K562 (cell line): ENCODE data around the gene DCTN2. TPM values are rescaled to one million over a fixed set of nuclear protein-coding genes. Genes with fewer than 3 reads are reported as not detected.

Experiments used
- ATAC-seq: fragments of 200-7000 bp; cut with Tn5 transposase; 3 replicates; pipeline ENCODE4 v1.9.1; 2020; ENCODE audit warnings: moderate library complexity
- BruUV-seq: library from RNA; stranded (reverse); fragments of 400-500 nt; replicated peaks from 2 replicates; lab custom pipeline; 2021; lab: Mats Ljungman, UMichigan
- CTCF ChIA-PET: fragments of 300-600 bp; formaldehyde crosslinking; extraction: SDS; loops from one replicate; lab custom pipeline; 2021; ENCODE audit warnings: low intra/inter-chr PET ratio; lab: Yijun Ruan, JAX
- POLR2A ChIA-PET: fragments of 300-600, 350-650 bp; sonication (Branson Sonifier 250); formaldehyde crosslinking; extraction: SDS; loops from one replicate; lab custom pipeline; 2021; ENCODE audit warnings: antibody characterized with exemption, inconsistent platforms; lab: Yijun Ruan, JAX
- DNase-seq, 4 experiments: peaks; one replicate each; pipeline versions ENCODE4 v3.0.0 to v3.0.0-alpha.2; 2011 to 2018; ENCODE audit warnings: low spot score in 3 of 4, mixed read lengths in 3 of 4; ENCODE audit errors: extremely low read depth in 1 of 4
- FAIRE-seq: peaks from 2 replicates; lab custom pipeline; 2011; peaks lifted over from hg19 to GRCh38; lab: Jason Lieb, UNC
- H2AFZ ChIP-seq: 2 replicates; pipeline ENCODE4 v1.6.0; 2011; ENCODE audit warnings: low read depth, low read length, control low read depth, inconsistent platforms
- H3K27ac ChIP-seq: fragments of 200-600 bp; 3 replicates; pipeline ENCODE4 v1.8.0; 2011; ENCODE audit warnings: low read depth, mild to moderate bottlenecking, control low read depth, inconsistent platforms, low read length, moderate library complexity, mixed read lengths; ENCODE audit errors: extremely low read depth
- H3K27me3 ChIP-seq, 2 experiments: fragments of 300-600 bp in 1 of 2; 2 replicates in 1 of 2; 3 replicates in 1 of 2; pipeline versions ENCODE4 v1.6.0 to v1.8.0; 2011; ENCODE audit warnings: inconsistent platforms in 2 of 2, low read length in 2 of 2, mild to moderate bottlenecking in 1 of 2, mixed read lengths in 1 of 2, moderate library complexity in 1 of 2; ENCODE audit not compliant: control insufficient read depth in 2 of 2, insufficient read depth in 2 of 2
- H3K36me3 ChIP-seq: fragments of 300-600 bp; 3 replicates; pipeline ENCODE4 v1.8.0; 2011; ENCODE audit warnings: mild to moderate bottlenecking, low read length, inconsistent platforms; ENCODE audit not compliant: control insufficient read depth, insufficient read depth
- H3K4me1 ChIP-seq, 2 experiments: fragments of 200-600 bp in 1 of 2; replicated peaks in 1 of 2; 2 replicates in 1 of 2; 3 replicates in 1 of 2; pipeline versions ENCODE4 v1.5.1 to v1.8.0; 2011; ENCODE audit warnings: inconsistent platforms in 2 of 2, low read length in 2 of 2, mild to moderate bottlenecking in 1 of 2, mixed read lengths in 1 of 2, moderate library complexity in 1 of 2; ENCODE audit not compliant: control insufficient read depth in 2 of 2, insufficient read depth in 2 of 2
- H3K4me2 ChIP-seq: 2 replicates; pipeline ENCODE4 v1.6.1; 2011; ENCODE audit warnings: low read length, control low read depth, inconsistent platforms, mixed read lengths; ENCODE audit not compliant: insufficient read depth
- H3K4me3 ChIP-seq: fragments of 200-600 bp; sonication (generic), shearing (Covaris generic); 2 replicates; pipeline ENCODE4 v1.5.1; 2016; ENCODE audit warnings: control low read depth, inconsistent platforms
- H3K79me2 ChIP-seq: fragments of 200-600 bp; 3 replicates; pipeline ENCODE4 v1.8.0; 2011; ENCODE audit warnings: low read length, inconsistent platforms; ENCODE audit not compliant: control insufficient read depth, insufficient read depth
- H3K9ac ChIP-seq, 2 experiments: 2 replicates each; pipeline versions ENCODE4 v1.6.0 to v1.6.1; 2011; ENCODE audit warnings: low read depth in 2 of 2, low read length in 2 of 2, control low read depth in 1 of 2, inconsistent platforms in 1 of 2, mild to moderate bottlenecking in 1 of 2, mixed read lengths in 1 of 2; ENCODE audit not compliant: insufficient read depth in 1 of 2
- H3K9me1 ChIP-seq: one replicate; pipeline ENCODE4 v1.6.0; 2011; ENCODE audit warnings: inconsistent platforms, mild to moderate bottlenecking, low read length, moderate library complexity; ENCODE audit not compliant: control insufficient read depth, insufficient read depth
- H3K9me3 ChIP-seq: replicated peaks from 2 replicates; pipeline ENCODE4 v1.5.1; 2011; ENCODE audit warnings: low read depth, low read length, inconsistent platforms; ENCODE audit not compliant: control insufficient read depth, insufficient read depth
- H4K20me1 ChIP-seq: replicated peaks from 2 replicates; pipeline ENCODE4 v1.6.1; 2011; ENCODE audit warnings: low read length, inconsistent platforms, mixed read lengths; ENCODE audit not compliant: control insufficient read depth, insufficient read depth
- CGGBP1 ChIP-seq: fragments of 250-450 bp; sonication (Bioruptor Pico); IDR thresholded peaks from 2 replicates; pipeline ENCODE4 v1.9.0; 2021; ENCODE audit warnings: mild to moderate bottlenecking
- ELK1 ChIP-seq: sonication (generic); formaldehyde crosslinking; IDR thresholded peaks from 2 replicates; pipeline ENCODE4 v1.8.1; 2022; ENCODE audit warnings: missing genetic modification reagents
- FOXA3 ChIP-seq, 2 experiments: fragments of 450-650 bp in 1 of 2; sonication (generic) in 1 of 2; formaldehyde crosslinking; IDR thresholded peaks in 1 of 2; conservative IDR thresholded peaks in 1 of 2; 2 replicates each; pipeline versions ENCODE4 v1.4.0 to v1.8.0; 2020 to 2022; ENCODE audit warnings: mild to moderate bottlenecking in 2 of 2, missing genetic modification reagents in 1 of 2
- FOXM1 ChIP-seq, 2 experiments: fragments of 450-650 bp in 1 of 2; sonication (generic) in 1 of 2; formaldehyde crosslinking in 1 of 2; IDR thresholded peaks; 2 replicates each; pipeline versions ENCODE4 v1.6.1 to v1.9.0; 2017 to 2022; ENCODE audit warnings: low read depth in 2 of 2, mild to moderate bottlenecking in 2 of 2, missing genetic modification reagents in 1 of 2, moderate library complexity in 1 of 2
- LCOR ChIP-seq: sonication (generic); formaldehyde crosslinking; IDR thresholded peaks from 2 replicates; pipeline ENCODE4 v1.8.0; 2022; ENCODE audit warnings: mild to moderate bottlenecking, missing genetic modification reagents
- NFIC ChIP-seq: fragments of 450-650 bp; IDR thresholded peaks from 2 replicates; pipeline ENCODE4 v1.6.1; 2017; ENCODE audit warnings: mild to moderate bottlenecking, inconsistent platforms
- NFYB ChIP-seq: IDR thresholded peaks from 2 replicates; pipeline ENCODE4 v1.6.1; 2011; ENCODE audit warnings: mild to moderate bottlenecking, moderate library complexity; ENCODE audit not compliant: insufficient read length; ENCODE audit errors: extremely low read depth
- NUFIP1 ChIP-seq: fragments of 450-650 bp; IDR thresholded peaks from 2 replicates; pipeline ENCODE4 v1.6.1; 2018; ENCODE audit not compliant: partially characterized antibody
- POLR2A ChIP-seq: fragments of 450-650 bp; conservative IDR thresholded peaks from 2 replicates; pipeline ENCODE4 v1.6.1; 2016
- POLR2AphosphoS2 ChIP-seq: IDR thresholded peaks from 2 replicates; pipeline ENCODE4 v1.6.1; 2012; ENCODE audit warnings: low read length, improper control_type of control experiment
- POLR2B ChIP-seq: fragments of 450-650 bp; IDR thresholded peaks from 2 replicates; pipeline ENCODE4 v1.6.1; 2018; ENCODE audit warnings: low read depth; ENCODE audit not compliant: partially characterized antibody
- RBFOX2 ChIP-seq: fragments of 200-400 bp; formaldehyde crosslinking; IDR thresholded peaks from 2 replicates; pipeline ENCODE4 v1.6.1; 2017; ENCODE audit warnings: low read depth, mild to moderate bottlenecking, low read length, moderate library complexity
- SMAD1 ChIP-seq: fragments of 150-350 bp; IDR thresholded peaks from 2 replicates; pipeline ENCODE4 v1.6.1; 2014; ENCODE audit warnings: low read length, low read depth; ENCODE audit not compliant: partially characterized antibody
- TEAD2 ChIP-seq: fragments of 450-650 bp; IDR thresholded peaks from 2 replicates; pipeline ENCODE4 v1.6.1; 2016; ENCODE audit warnings: missing genetic modification characterization, control low read depth, missing compliant biosample characterization
- THRB ChIP-seq: fragments of 450-650 bp; formaldehyde crosslinking; conservative IDR thresholded peaks from 2 replicates; pipeline ENCODE4 v1.4.0; 2022; ENCODE audit warnings: mild to moderate bottlenecking, missing genetic modification characterization
- YBX1 ChIP-seq: fragments of 450-650 bp; IDR thresholded peaks from 2 replicates; pipeline ENCODE4 v1.7.1; 2016; ENCODE audit warnings: mild to moderate bottlenecking
- ZEB2 ChIP-seq: fragments of 450-650 bp; IDR thresholded peaks from 2 replicates; pipeline ENCODE4 v1.6.1; 2016
- ZNF146 ChIP-seq: IDR thresholded peaks from one replicate; pipeline ENCODE4 v1.6.1; 2018; ENCODE audit warnings: missing compliant biosample characterization; ENCODE audit not compliant: unreplicated experiment
- ZNF347 ChIP-seq: fragments of 450-650 bp; formaldehyde crosslinking; IDR thresholded peaks from 2 replicates; pipeline ENCODE4 v1.4.0; 2020; ENCODE audit warnings: low read depth, mild to moderate bottlenecking, moderate library complexity
- WGBS: fragments of 100-300 bp; shearing (Covaris generic); methylation state at CpG from one replicate; pipeline ENCODE4 v1.1.6; 2016; ENCODE audit warnings: low coverage, mixed read lengths; ENCODE audit not compliant: insufficient coverage; ENCODE audit errors: missing lambda C conversion rate; 5-methylcytosine and 5-hydroxymethylcytosine counted together
- in situ Hi-C: fragments of 300-500 bp; cut with MboI; formaldehyde crosslinking; loops from 4 replicates; pipeline ENCODE4 v1.15.0; 2018; ENCODE audit warnings: inconsistent platforms, mixed read lengths
- intact Hi-C: fragments of 100-400 bp; cut with micrococcal nuclease; formaldehyde crosslinking; loops from 2 replicates; pipeline ENCODE4 v1.14.2; 2022
- polyA plus RNA-seq, 8 experiments: library from polyadenylated mRNA; depleted of rRNA in 4 of 8; stranded (reverse) in 5 of 8; unstranded in 3 of 8; fragments of >200 nt; fragmentation: Nextera tagmentation in 2 of 8; fragmentation: Illumina TruSeq in 1 of 8; extraction: Ambion mirVana in 2 of 8; extraction: Trizol in 1 of 8; gene quantifications; 2 replicates each; pipeline versions ENCODE4 v1.2.1 to v1.2.3, GENCODE V29; 2011 to 2014; ENCODE audit warnings: inconsistent platforms in 1 of 8, missing spikeins in 1 of 8
- total RNA-seq, 7 experiments: library from RNA; depleted of rRNA in 6 of 7; stranded (reverse); fragments of >200 nt in 6 of 7; fragmentation: Illumina TruSeq in 2 of 7; extraction: Trizol in 2 of 7; gene quantifications; 2 replicates each; pipeline versions ENCODE4 v1.2.1 to v1.2.3, GENCODE V29; 2011 to 2021; ENCODE audit warnings: low replicate concordance in 1 of 7

Gene DCTN2
- total and polyA plus RNA-seq, 9 of the 15 experiments (the other 6 are each of a cell fraction or from before 2014, with no cell fraction given) = 43.6 to 270 (median 125) TPM

GRCh38 chr12:57498132-57498502 is 48.9 kb downstream of the DCTN2 start (continued):
- TF ChIP-seq THRB (CRISPR knock-in tag) (no peak), FOXA3 (CRISPR knock-in tag; conservative IDR thresholded peaks at IDR 0.05 in 1 of 2, IDR thresholded peaks at IDR 0.05 in 1 of 2) (peak in 1 of 2 experiments; percentile 59; a peak in 1 of 4 replicates), LCOR (CRISPR knock-in tag) (no peak), CGGBP1 (no peak)
- TF ChIP-seq, all 486 proteins: peak for 5

- no peak for FAIRE-seq
- POLR2A ChIA-PET = interaction anchor here (0.6 to 1.8 kb wide), 12 partner anchors 8 to 271 kb away, joined by 3 to 9 read pairs (median 4); partner anchors contain the start of gene DDIT3
- TF ChIP-seq POLR2A = peak; percentile 61
- TF ChIP-seq SMAD1 = no peak
- TF ChIP-seq POLR2B = peak; percentile 66
- no peak for TF ChIP-seq FOXM1 (IDR thresholded peaks at IDR 0.05; ENCODE audit: low read depth)
- no peak for TF ChIP-seq FOXM1 (CRISPR knock-in tag; IDR thresholded peaks at IDR 0.05; ENCODE audit: low read depth)
- TF ChIP-seq ZNF347 (CRISPR knock-in tag) = no peak
- TF ChIP-seq ELK1 (CRISPR knock-in tag) = no peak
- no peak for TF ChIP-seq NUFIP1
- TF ChIP-seq YBX1 = no peak
- TF ChIP-seq NFIC = no peak
- no peak for TF ChIP-seq NFYB
- TF ChIP-seq POLR2AphosphoS2 = 0 out of 2 replicates have a peak, but pooled peaks have one; percentile 46
- TF ChIP-seq ZEB2 = no peak
- TF ChIP-seq RBFOX2 = peak; percentile 59
- no peak for TF ChIP-seq ZNF146 (CRISPR knock-in tag)
- TF ChIP-seq TEAD2 (tag) = no peak
Observed at GRCh38 chr12:57497223-57498131, 49.5 kb downstream of the DCTN2 start.

More at GRCh38 chr12:57497223-57498131, 49.5 kb downstream of the DCTN2 start:
- Histone ChIP-seq H3K79me2 (peaks cover 9% of the 10 kb centered on the region; the same call in 1 of the 3 replicates), H3K4me3 (no peak overlapping the region), H3K27ac (no peak overlapping the region), H3K4me2 (no peak overlapping the region), H4K20me1 (0 out of 2 replicates have a peak, but pooled peaks cover 6% of the 10 kb centered on the region), H3K9me1 (peaks cover 6% of the 10 kb centered on the region), H3K9ac (no peak overlapping the region), H3K9me3 (0 out of 2 replicates have a peak, but pooled peaks cover 3% of the 10 kb centered on the region), H2AFZ (no peak overlapping the region), H3K4me1 (no peaks in the 10 kb centered on the region), H3K36me3 (peaks cover 69% of the 10 kb centered on the region), H3K27me3 (no peaks in the 10 kb centered on the region)
- BruUV-seq = TSS peak; percentile 14
- intact Hi-C loops (no loop called here), in situ Hi-C loops (no loop called here)
- peak; percentile 23 for ATAC-seq
- WGBS = 95% methylated on average over 12 of the region's 12 CpGs
- no peak for DNase-seq
- CTCF ChIA-PET = no interaction called here
